PC-9 (cell line): ENCODE data around the gene CYB5B. TPM values are rescaled to one million over a fixed set of nuclear protein-coding genes. Genes with fewer than 3 reads are reported as not detected.

Source experiments
- BruUV-seq: library from RNA; stranded (reverse); fragments of 400-500 nt; replicated peaks from 2 replicates; lab custom pipeline; 2021; lab: Mats Ljungman, UMichigan
- CTCF ChIA-PET: fragments of 300-600 bp; sonication (Branson Sonifier 250); formaldehyde crosslinking; loops from one replicate; lab custom pipeline; 2022; ENCODE audit warnings: antibody characterized with exemption; lab: Charles Lee
- POLR2A ChIA-PET: fragments of 300-600 bp; sonication (Branson Sonifier 250); formaldehyde crosslinking; loops from one replicate; lab custom pipeline; 2022; ENCODE audit warnings: antibody characterized with exemption; ENCODE audit not compliant: unreplicated experiment; lab: Charles Lee
- DNase-seq, 2 experiments: peaks; one replicate each; pipeline versions ENCODE4 v3.0.0 to v3.0.0-alpha.2; 2015 to 2022; ENCODE audit warnings: mixed read lengths in 1 of 2
- H2AFZ ChIP-seq: fragments of 200-600 bp; sonication (generic); 2 replicates; pipeline ENCODE4 v1.8.1; 2017; ENCODE audit warnings: antibody characterized with exemption
- H3F3A ChIP-seq: fragments of 200-600 bp; sonication (generic); 2 replicates; pipeline ENCODE4 v1.8.1; 2017; ENCODE audit warnings: antibody characterized with exemption, mild to moderate bottlenecking, low read depth; ENCODE audit not compliant: insufficient read depth
- H3K27ac ChIP-seq: fragments of 200-600 bp; sonication (generic); 2 replicates; pipeline ENCODE4 v1.6.1; 2016; ENCODE audit warnings: mixed run types
- H3K27me3 ChIP-seq: fragments of 200-600 bp; sonication (generic); 2 replicates; pipeline ENCODE4 v1.6.1; 2016; ENCODE audit warnings: low read depth, mixed run types; ENCODE audit not compliant: insufficient read depth
- H3K36me3 ChIP-seq: fragments of 200-600 bp; sonication (generic); 2 replicates; pipeline ENCODE4 v1.6.1; 2016; ENCODE audit warnings: low read depth, mixed run types
- H3K4me1 ChIP-seq: fragments of 200-600 bp; sonication (generic); replicated peaks from 2 replicates; pipeline ENCODE4 v1.6.1; 2016; ENCODE audit warnings: mixed run types; ENCODE audit not compliant: insufficient read depth
- H3K4me2 ChIP-seq: fragments of 200-600 bp; sonication (generic); 2 replicates; pipeline ENCODE4 v1.6.1; 2017; ENCODE audit warnings: mixed run types
- H3K4me3 ChIP-seq: fragments of 200-600 bp; sonication (generic); 2 replicates; pipeline ENCODE4 v1.6.1; 2016; ENCODE audit warnings: mixed run types
- H3K79me2 ChIP-seq: fragments of 200-600 bp; sonication (generic); 2 replicates; pipeline ENCODE4 v1.6.1; 2017; ENCODE audit warnings: low read depth, mixed run types
- H3K9me2 ChIP-seq: fragments of 200-600 bp; sonication (generic); 2 replicates; pipeline ENCODE4 v1.8.1; 2017; ENCODE audit warnings: mild to moderate bottlenecking; ENCODE audit not compliant: insufficient read depth
- H3K9me3 ChIP-seq: fragments of 200-600 bp; sonication (generic); 2 replicates; pipeline ENCODE4 v1.8.1; 2016; ENCODE audit warnings: low read depth; ENCODE audit not compliant: insufficient read depth
- H4K20me1 ChIP-seq: fragments of 200-600 bp; sonication (generic); 2 replicates; pipeline ENCODE4 v1.8.1; 2017; ENCODE audit not compliant: insufficient read depth
- CTCF ChIP-seq: fragments of 200-600 bp; sonication (generic); conservative IDR thresholded peaks from 2 replicates; pipeline ENCODE4 v1.6.1; 2017; ENCODE audit warnings: mixed run types, antibody characterized with exemption, mild to moderate bottlenecking, moderate library complexity
- EZH2 ChIP-seq: fragments of 200-600 bp; sonication (generic); IDR thresholded peaks from 2 replicates; pipeline ENCODE4 v1.8.0; 2017; ENCODE audit warnings: antibody characterized with exemption, low read depth
- intact Hi-C: fragments of 100-400 bp; cut with micrococcal nuclease; formaldehyde crosslinking; loops from one replicate; pipeline ENCODE4 v1.10.0; 2022; ENCODE audit not compliant: unreplicated experiment
- total RNA-seq: library from RNA; stranded (reverse); gene quantifications from 2 replicates; pipeline ENCODE4 v1.2.3, GENCODE V29; 2021

The CYB5B gene
- total RNA-seq, 1 experiment from 2014 or later: 29.3 TPM

DNA sequence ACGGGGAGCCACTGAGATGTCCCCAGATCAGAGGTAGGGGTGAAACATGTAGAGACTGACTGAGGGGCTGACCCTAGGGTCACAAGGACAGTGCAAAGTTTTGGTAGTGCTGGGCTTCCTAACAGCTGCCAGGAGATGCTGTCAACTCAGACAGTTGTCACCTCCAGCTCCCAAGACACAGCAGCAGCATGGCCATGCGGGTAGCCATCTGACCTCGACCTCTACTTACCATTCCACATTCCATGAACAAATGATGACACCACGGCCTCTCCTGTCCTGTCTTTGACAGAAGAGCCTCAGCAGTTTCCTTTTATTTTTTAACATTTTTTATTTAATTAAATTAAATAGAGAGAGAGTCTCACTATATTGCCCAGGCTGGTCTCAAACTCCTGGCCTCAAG, 76.1 kb downstream of the CYB5B start:
- CTCF ChIA-PET: no interaction called here
- H3K27ac ChIP-seq: no peak overlapping the region
- no peaks in the 10 kb centered on the region for H3K9me2 ChIP-seq

DNA sequence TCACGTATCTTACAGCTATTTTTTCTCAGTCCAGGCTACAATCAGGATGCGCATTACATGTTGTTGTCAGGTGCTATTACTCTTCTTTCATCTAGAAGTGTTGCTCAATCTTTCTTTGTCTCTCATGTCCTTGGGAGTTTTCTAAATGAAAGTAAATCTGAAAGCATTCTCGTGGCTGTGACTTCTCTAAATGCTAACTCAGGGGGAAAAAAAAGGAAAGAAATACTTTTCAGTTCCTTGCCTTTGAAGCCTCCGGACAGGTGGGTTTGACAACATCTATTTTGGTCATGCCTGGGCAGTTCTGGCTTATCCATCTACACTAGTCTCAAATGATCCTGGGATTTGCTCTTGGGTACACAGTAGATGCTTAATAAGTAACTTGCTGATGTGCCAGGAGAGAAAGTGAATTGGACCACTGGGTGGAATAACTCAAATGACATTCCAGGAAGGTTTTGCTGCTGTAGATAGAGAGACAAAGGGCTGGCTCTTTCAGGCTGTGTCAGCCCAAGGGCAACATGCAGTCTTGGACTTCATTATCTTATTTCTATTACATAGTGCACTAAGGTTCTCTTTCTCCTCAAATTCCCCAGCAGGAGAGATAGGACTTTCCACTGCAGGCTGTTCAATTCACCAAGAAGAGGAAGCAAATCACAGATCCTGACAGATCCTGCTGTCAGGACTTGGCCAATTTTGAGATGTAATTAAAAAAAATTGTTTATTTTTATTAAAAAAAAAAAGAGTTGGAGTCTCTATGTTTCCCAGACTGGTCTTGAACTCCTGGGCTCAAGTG, 77.7 kb downstream of the CYB5B start:
- H3K4me3 ChIP-seq: no peak overlapping the region
- H2AFZ ChIP-seq: no peak overlapping the region
- H3K79me2 ChIP-seq: no peaks in the 10 kb centered on the region
- intact Hi-C loops: no loop called here
- no peaks in the 10 kb centered on the region for H4K20me1 ChIP-seq
- TF ChIP-seq EZH2 (no peak), CTCF (no peak)
- H3K27ac ChIP-seq: no peak overlapping the region
- H3K27me3 ChIP-seq: no peaks in the 10 kb centered on the region
- H3K4me1 ChIP-seq: no peaks in the 10 kb centered on the region
- H3K9me3 ChIP-seq: no peaks in the 10 kb centered on the region
- no peak overlapping the region for H3K4me2 ChIP-seq
- ChIA-PET CTCF (no interaction called here), POLR2A (no interaction called here)
- DNase-seq: no peak
- 0 out of 2 replicates have a peak, but pooled peaks cover 8% of the 10 kb centered on the region for H3F3A ChIP-seq
- H3K36me3 ChIP-seq: no peaks in the 10 kb centered on the region
- BruUV-seq: no TSS peak
- H3K9me2 ChIP-seq: no peaks in the 10 kb centered on the region

More for the DNA sequence above, 76.1 kb downstream of the CYB5B start:
- POLR2A ChIA-PET: no interaction called here
- no peak overlapping the region for H2AFZ ChIP-seq
- intact Hi-C loops: no loop called here
- BruUV-seq: no TSS peak
- TF ChIP-seq CTCF: no peak
- no peak for TF ChIP-seq EZH2
- H3K79me2 ChIP-seq: no peaks in the 10 kb centered on the region
- no peaks in the 10 kb centered on the region for H4K20me1 ChIP-seq
- no peak for DNase-seq
- H3K36me3 ChIP-seq: no peaks in the 10 kb centered on the region
- H3K9me3 ChIP-seq: no peaks in the 10 kb centered on the region
- no peaks in the 10 kb centered on the region for H3K27me3 ChIP-seq
- no peaks in the 10 kb centered on the region for H3K4me1 ChIP-seq
- peaks cover 18% of the 10 kb centered on the region; the same call in 1 of the 2 replicates for H3F3A ChIP-seq
- no peak overlapping the region for H3K4me3 ChIP-seq
- no peak overlapping the region for H3K4me2 ChIP-seq

DNA sequence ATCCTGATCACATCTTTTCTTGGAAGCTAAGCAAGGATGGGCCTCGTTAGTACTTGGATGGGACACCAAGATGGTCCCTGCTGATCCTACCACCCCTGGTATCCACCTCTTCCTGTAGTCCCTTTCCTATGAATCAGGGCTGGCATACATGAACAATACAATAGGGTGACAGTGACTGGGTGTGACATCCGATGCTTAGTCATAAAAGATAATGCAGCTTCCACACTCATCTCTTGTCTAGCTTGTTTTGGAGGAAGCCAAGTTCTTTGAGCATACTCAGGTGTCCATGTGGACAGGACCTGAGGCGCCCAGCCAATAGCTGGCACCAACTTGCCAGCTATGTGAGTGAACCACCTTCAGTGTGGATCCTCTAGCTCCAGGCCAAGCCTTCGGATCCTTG, 78.8 kb downstream of the CYB5B start:
- no peaks in the 10 kb centered on the region for H3K9me3 ChIP-seq
- H3K4me2 ChIP-seq: no peak overlapping the region
- no peaks in the 10 kb centered on the region for H4K20me1 ChIP-seq
- no peak overlapping the region for H3K4me3 ChIP-seq
- H2AFZ ChIP-seq: no peak overlapping the region
- no peaks in the 10 kb centered on the region for H3K9me2 ChIP-seq
- intact Hi-C loops: no loop called here
- no peaks in the 10 kb centered on the region for H3K36me3 ChIP-seq
- no peaks in the 10 kb centered on the region for H3K27me3 ChIP-seq
- no peaks in the 10 kb centered on the region for H3K79me2 ChIP-seq
- CTCF ChIA-PET: no interaction called here
- no peak for DNase-seq
- H3F3A ChIP-seq: 0 out of 2 replicates have a peak, but pooled peaks cover 8% of the 10 kb centered on the region
- no TSS peak for BruUV-seq
- POLR2A ChIA-PET: no interaction called here
- no peaks in the 10 kb centered on the region for H3K4me1 ChIP-seq
- H3K27ac ChIP-seq: no peak overlapping the region
- no peak for TF ChIP-seq EZH2
- no peak for TF ChIP-seq CTCF
